AG04450 (cell line): ENCODE results near the gene MAPK14. TPM values are rescaled to one million over a fixed set of nuclear protein-coding genes. Genes with fewer than 3 reads are reported as not detected.

Source experiments
- CTCF ChIA-PET: fragments of 300-600, 350-600 bp; formaldehyde crosslinking; extraction: SDS; loops from one replicate; lab custom pipeline; 2022; ENCODE audit warnings: antibody characterized with exemption, inconsistent platforms; lab: Charles Lee
- POLR2A ChIA-PET: fragments of 350-600 bp; formaldehyde crosslinking; extraction: SDS; loops from one replicate; lab custom pipeline; 2021; ENCODE audit warnings: antibody characterized with exemption, inconsistent platforms; lab: Yijun Ruan, JAX
- DNase-seq: peaks from one replicate; pipeline ENCODE4 v3.0.0-alpha.2; 2011; ENCODE audit warnings: low read depth, low spot score
- H3K27ac ChIP-seq: one replicate; pipeline ENCODE4 v1.5.1; 2012; ENCODE audit warnings: low read depth, low read length, control low read depth
- H3K27me3 ChIP-seq: one replicate; pipeline ENCODE4 v1.6.0; 2012; ENCODE audit warnings: low read length; ENCODE audit not compliant: control insufficient read depth, insufficient read depth
- H3K4me3 ChIP-seq: 2 replicates; pipeline ENCODE4 v1.5.1; 2011; ENCODE audit warnings: mild to moderate bottlenecking, low read depth, low read length, control low read depth
- H3K9me3 ChIP-seq: 2 replicates; pipeline ENCODE4 v1.5.1; 2012; ENCODE audit warnings: low read length; ENCODE audit not compliant: control insufficient read depth, insufficient read depth
- polyA plus RNA-seq: library from polyadenylated mRNA; depleted of rRNA; stranded (reverse); fragments of >200 nt; gene quantifications from 2 replicates; pipeline ENCODE4 v1.2.3, GENCODE V29; 2011
- TF ChIP-seq, protein P1 (sequence below): IDR thresholded peaks from 2 replicates; pipeline ENCODE4 v1.5.1; 2011; ENCODE audit warnings: low read depth, low read length, control low read depth, inconsistent platforms

MAPK14 gene
- polyA plus RNA-seq, 1 experiment, result 55.7 TPM

DNA sequence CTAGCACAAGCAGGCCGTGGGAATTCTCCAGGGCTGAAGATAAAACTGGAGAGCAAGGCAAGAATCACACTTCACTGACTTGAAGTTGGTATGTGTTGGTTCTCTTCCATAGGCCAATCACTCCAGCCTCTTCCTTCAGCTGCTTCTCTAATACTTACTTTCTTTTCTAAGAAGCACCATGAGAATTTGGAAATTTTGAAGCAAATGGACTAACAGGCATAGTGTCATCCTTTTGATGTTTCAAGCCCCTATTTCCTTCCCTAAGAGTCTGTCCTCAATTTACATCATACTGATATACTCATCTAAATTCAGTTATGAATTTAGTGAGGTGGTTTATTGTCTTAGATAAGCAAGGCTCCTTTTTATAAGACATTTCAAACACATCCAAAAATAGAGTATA is 27.2 kb upstream of the MAPK14 start:
- Histone ChIP-seq H3K4me3 (no peak overlapping the region), H3K9me3 (no peaks in the 10 kb centered on the region), H3K27ac (no peak overlapping the region), H3K27me3 (peaks cover 16% of the 10 kb centered on the region)
- ChIA-PET POLR2A (no interaction called here), CTCF (interaction anchor here (0.7 kb wide), 1 partner anchor 94 kb away, joined by 3 read pairs; no protein-coding TSS in a partner anchor)
- DNase-seq, result no peak
- TF ChIP-seq, protein P1, sequence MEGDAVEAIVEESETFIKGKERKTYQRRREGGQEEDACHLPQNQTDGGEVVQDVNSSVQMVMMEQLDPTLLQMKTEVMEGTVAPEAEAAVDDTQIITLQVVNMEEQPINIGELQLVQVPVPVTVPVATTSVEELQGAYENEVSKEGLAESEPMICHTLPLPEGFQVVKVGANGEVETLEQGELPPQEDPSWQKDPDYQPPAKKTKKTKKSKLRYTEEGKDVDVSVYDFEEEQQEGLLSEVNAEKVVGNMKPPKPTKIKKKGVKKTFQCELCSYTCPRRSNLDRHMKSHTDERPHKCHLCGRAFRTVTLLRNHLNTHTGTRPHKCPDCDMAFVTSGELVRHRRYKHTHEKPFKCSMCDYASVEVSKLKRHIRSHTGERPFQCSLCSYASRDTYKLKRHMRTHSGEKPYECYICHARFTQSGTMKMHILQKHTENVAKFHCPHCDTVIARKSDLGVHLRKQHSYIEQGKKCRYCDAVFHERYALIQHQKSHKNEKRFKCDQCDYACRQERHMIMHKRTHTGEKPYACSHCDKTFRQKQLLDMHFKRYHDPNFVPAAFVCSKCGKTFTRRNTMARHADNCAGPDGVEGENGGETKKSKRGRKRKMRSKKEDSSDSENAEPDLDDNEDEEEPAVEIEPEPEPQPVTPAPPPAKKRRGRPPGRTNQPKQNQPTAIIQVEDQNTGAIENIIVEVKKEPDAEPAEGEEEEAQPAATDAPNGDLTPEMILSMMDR, result no peak

DNA sequence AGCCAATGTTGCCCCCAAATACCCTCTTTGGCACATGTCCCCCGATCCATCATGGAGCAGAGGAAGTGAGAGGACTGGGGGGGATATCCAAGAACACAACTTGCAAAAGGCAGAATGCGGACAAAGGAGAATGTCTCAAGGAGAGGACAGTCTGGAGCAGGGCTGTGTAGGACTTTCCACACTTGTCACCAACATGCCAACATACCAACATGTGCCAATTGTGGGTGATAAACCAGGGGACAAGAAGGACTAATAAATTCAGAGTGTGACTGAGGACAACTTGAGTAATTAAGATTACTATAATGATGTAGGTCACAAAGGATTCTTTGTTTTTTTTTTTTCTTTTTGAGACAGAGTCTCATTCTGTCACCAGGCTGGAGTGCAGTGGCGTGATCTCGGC is 11.9 kb upstream of the MAPK14 start:
- Histone ChIP-seq H3K27me3 (peaks cover 20% of the 10 kb centered on the region), H3K27ac (no peak overlapping the region), H3K9me3 (no peaks in the 10 kb centered on the region), H3K4me3 (no peak overlapping the region)
- TF ChIP-seq, protein P1, result no peak
- ChIA-PET POLR2A (no interaction called here), CTCF (interaction anchor here (2.2 kb wide), 1 partner anchor 80 kb away, joined by 8 read pairs; no protein-coding TSS in a partner anchor)
- no peak for DNase-seq

DNA sequence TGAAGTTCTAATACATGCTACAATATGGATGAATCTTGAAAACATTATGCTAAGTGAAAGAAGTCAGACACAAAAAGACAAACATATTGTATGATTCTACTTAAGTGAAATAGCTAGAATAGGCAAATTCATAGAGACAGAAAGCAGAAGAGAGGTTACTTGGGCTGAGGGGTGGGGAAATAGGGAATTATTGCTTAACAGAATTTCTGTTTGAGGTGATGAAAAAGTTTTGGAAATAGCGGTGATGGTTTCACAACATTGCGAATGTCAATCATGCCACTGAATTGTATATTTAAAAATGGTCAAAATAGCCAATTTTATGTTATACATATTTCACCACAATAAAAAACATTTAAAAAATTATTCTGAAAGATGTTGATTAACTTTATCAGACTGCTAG is 9.3 kb upstream of the MAPK14 start:
- no peak for DNase-seq
- CTCF ChIA-PET, result no interaction called here
- Histone ChIP-seq H3K27me3 (peaks cover 7% of the 10 kb centered on the region), H3K4me3 (no peak overlapping the region), H3K9me3 (no peaks in the 10 kb centered on the region), H3K27ac (no peak overlapping the region)
- TF ChIP-seq, protein P1, result no peak
- POLR2A ChIA-PET, result no interaction called here

DNA sequence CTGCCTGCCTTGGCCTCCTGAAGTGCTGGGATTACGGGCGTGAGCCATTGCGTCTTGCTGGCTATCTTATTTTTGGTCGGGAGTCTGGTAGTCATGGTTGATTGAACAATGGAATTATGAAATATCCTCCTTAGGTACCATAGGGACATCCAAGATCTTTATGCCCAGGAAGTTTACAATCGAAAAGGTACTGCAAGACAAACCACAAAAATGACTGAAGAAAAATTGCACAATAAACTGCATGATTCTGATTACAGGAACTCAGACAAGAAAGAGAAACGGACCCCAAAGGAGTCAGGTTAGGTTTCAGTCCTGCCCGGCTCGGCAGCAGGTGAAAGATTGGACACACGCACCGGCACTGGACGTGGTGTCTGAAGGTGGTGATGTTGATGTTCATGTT is 8.4 kb upstream of the MAPK14 start:
- POLR2A ChIA-PET, result no interaction called here
- Histone ChIP-seq H3K9me3 (no peaks in the 10 kb centered on the region), H3K27me3 (peaks cover 3% of the 10 kb centered on the region), H3K27ac (no peak overlapping the region), H3K4me3 (no peak overlapping the region)
- TF ChIP-seq, protein P1, result no peak
- DNase-seq, result no peak
- CTCF ChIA-PET, result no interaction called here

DNA sequence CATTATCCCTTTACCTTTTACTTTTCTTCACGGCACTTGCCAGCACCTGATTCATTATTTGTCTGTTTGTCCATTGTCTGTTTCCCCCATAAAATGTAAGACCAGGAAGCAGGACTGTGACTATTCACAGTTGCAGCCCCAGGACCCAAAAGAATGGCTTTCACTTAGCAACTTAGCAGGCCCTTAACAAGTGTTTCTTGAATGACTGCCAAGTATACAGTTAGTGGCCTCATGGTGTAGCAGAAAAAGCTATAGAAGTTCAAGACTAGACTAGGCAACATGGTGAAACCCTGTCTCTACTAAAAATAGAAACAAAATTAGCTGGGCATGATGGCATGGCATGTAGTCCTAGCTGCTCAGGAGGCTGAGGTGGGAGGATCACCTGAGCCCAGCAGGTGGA is 7.5 kb upstream of the MAPK14 start:
- ChIA-PET POLR2A (no interaction called here), CTCF (no interaction called here)
- DNase-seq, result no peak
- Histone ChIP-seq H3K9me3 (no peaks in the 10 kb centered on the region), H3K27ac (no peak overlapping the region), H3K27me3 (peaks cover 3% of the 10 kb centered on the region), H3K4me3 (no peak overlapping the region)
- TF ChIP-seq, protein P1, result no peak
